NOMO-1 treated with DMSO at 0.1 percent for 48 hours (cell line): Measurements from ENCODE around the gene DPH3.

Experiments
- DNase-seq: peaks from one replicate; lab custom pipeline; 2025; ENCODE audit not compliant: unreplicated experiment; lab: John Stamatoyannopoulos, UW

Gene DPH3

GRCh38 chr3:16257309-16257708 lies 7.4 kb downstream of the DPH3 start:
- DNase-seq, result no peak

DNA sequence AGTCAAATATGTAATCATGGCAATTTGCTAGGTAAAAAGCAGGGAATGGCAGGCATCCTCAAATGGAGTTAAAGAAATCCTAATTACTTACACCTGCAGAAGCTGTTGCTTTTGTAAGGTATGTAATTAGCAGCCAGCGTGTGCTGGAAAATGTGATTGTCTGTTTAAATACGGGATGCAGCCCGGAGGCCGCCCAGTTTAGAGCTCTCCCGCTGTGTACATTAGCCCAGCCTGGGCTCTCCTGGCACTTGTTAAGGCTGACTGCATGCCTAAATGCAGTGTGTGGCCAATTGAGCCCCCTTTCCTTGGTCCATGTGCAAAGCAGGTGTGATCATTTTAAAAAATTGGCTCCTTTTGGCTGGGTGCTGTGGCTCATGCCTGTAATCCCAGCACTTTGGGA lies 9.0 kb downstream of the DPH3 start:
- no peak for DNase-seq

GRCh38 chr3:16255326-16255725 lies 9.4 kb downstream of the DPH3 start:
- DNase-seq, result no peak

DNA sequence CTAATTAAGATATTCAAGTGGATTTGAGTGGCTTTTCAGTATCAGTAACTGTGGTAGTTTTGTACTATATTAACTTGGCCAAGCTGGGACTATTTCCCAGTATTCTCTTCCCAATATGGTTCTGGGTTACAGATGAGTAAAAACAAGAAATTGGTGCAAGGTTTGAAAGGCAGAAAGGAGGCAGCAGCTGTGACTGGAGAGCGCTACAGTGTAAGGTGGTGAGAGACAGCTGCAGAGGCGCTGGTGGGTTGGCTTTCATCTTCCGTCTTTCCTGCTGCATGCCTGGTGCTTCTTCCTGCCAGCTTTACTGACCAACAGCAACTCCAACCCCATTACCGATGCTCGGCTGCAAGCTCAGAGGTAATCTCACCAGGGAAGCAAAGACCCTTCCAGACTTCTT lies 9.8 kb downstream of the DPH3 start:
- DNase-seq, result no peak

DNA sequence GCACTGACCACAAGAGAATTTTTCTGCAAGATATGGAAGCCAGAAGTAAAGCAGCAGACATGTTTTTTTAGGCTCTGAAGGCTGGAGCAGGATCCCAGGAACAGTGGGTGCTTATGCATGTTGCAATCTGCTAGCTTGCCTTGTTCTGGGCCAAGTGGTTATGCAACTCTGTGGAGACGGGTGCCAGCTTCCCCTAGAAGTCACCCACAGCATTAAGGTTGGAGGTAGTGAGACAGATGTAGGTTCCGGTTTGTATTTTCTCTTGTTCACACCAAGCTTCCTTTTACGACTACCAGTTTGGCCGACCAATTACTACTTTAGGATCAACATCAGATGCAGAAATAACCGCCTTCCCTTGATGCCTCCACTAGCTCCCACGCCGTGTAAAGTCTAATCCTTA lies 11.1 kb downstream of the DPH3 start:
- DNase-seq, result peak; percentile 89

GRCh38 chr3:16252988-16253387 lies 11.8 kb downstream of the DPH3 start:
- DNase-seq, result no peak

- no peak for DNase-seq
Measured at GRCh38 chr3:16252243-16252978, 12.3 kb downstream of the DPH3 start.

DNA sequence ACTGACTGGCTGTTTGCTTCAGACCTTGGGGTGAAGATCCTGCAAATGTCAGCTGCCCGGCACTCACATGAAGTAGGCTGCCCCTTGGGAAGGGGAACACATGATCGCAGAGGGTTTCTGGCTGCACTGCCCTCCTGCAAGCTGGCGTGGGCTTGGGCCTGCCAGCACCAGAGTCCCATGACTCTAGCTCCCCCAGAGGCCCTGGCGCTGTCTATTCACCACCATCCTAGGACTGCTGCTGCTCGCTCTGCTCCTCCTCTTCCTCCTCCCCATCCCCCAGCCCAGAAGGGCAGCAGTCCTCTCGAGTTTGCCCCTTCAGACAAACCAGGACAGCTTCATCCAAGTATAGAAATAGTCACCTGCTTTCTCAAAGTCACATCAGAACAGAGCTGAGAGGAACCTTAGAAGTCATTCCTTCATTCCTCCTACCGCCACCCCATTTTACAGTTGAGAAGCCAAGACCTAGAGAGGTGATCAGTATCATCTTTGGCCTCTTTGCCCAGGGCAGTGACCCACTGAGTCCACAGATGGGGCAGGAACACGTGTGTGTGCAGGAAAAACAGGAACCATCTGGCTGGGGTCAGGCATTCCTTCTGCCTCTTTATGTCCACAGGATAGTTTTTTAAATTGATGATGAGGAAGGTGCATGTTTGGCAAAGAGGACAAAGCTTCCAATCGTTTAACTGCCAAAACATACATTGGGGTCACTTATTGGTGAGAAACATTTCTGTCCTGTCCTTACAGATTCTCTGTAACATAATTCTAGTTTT lies 13.2 kb downstream of the DPH3 start:
- DNase-seq, result no peak

DNA sequence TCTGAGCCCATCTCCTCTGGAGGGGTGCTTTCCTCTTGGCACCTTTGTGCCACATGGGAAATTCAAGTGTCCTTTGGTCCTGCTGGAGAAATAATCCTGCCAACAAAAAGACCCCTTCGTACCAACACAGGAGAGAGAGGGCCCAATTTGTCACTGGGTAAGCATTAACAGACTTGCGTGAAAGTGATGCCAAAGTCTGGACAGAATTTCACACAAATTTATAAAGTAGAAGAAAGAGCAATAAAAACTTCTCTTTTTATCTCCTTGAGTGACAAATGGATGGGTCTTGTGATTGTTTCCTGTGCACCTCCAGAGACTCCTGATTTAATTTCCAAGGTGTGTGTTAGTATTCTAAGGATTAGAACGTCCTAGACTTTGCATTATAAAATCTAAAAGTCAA lies 14.9 kb downstream of the DPH3 start:
- DNase-seq, result no peak

DNA sequence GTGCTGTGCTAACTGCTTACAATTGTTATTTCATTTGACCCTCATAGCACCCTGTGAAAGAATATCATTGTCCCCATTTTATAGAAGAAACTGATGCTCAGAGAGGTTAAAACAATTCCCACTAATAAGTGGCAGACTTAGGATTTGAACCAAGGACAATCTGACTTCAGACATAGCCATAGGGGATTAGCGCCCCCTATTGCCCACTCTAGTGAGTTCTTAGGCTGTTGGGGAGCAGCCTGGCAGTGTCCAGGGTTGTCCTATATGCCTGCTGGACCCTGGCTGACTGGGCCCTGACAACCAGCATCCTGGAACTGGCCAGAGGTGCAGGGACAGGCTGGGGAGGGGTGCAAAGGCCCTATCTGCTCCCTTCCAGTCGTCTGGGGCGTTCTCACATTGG lies 15.4 kb downstream of the DPH3 start:
- DNase-seq, result no peak

GRCh38 chr3:16248556-16248955 lies 16.2 kb downstream of the DPH3 start:
- no peak for DNase-seq

GRCh38 chr3:16247282-16248061 lies 17.3 kb downstream of the DPH3 start:
- DNase-seq, result peak; percentile 84

DNA sequence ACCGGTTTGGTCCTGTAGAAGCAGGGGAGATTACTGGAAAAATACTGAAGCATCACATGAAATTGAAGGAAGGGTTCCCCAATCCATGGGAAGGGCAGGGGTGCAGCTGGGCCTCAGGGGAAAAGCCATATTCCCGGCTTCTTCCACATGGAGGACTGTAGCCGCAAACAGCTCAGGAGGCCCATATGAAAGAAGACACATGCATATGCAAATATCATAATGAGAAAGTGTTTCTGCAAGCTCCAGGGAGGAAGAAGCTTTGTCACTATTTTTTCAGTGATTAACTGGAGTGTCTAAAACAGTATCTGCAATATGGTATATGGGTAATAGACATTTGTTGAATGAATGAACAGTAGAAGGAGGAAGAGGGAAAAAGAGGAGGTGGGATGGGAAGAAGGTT lies 19.1 kb downstream of the DPH3 start:
- DNase-seq, result no peak

GRCh38 chr3:16243706-16244490 lies 20.8 kb downstream of the DPH3 start:
- no peak for DNase-seq

DNA sequence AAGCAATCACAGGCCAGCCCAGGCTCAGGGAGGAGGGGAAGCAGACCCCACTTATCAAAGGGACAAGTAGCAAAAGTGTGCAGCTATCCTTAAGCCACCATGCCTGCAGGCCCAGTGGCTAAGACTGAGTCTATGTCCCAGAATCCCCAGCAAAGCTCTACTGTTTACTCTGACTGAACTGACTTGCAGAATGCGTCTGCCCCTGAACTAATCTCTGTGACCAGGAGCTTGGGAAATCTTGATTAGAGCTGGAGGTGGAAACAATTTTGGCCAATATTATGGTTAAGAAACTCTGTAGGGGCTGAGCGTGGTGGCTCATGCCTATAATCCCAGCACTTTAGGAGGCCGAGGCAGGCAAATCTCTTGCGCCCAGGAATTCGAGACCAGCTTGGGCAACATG lies 22.6 kb downstream of the DPH3 start:
- no peak for DNase-seq

GRCh38 chr3:16241225-16241624 lies 23.5 kb downstream of the DPH3 start:
- DNase-seq, result no peak

GRCh38 chr3:16240229-16241023 lies 24.3 kb downstream of the DPH3 start:
- DNase-seq, result peak; percentile 52

- DNase-seq, result no peak
Measured at GRCh38 chr3:16239780-16240179, 25.0 kb downstream of the DPH3 start.

DNA sequence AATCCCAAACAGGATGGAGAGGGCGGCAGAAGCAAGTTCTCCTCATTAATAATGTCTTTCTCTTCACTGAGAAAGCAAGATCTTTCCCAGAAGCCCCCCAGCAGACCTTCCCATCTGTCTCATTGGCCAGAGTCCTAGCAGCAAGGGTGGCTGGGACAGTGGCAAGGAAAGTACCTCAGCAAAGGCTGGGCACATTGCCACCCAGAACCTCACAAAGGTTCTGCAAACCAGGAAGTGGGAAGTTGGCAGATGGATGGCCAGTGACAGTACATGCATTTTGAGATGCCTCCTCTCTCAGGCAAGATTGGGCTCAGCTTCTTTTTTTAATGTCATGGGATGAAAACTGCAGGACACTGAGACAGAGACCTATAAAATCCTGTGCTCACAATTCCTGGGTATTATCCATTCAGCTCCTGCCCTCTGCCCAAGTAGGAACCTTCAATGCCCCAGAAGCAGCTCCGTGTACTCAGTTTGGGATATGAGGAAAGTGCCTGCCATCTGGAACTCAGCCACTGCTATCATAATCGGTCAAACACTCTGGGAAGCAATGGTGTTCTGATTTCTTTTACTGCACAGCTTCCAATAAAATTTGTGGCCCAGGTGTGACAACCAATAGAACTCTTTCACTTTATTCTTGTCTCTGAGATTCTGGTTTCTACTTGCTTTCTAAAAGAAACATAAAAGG lies 25.5 kb downstream of the DPH3 start:
- DNase-seq, result no peak
